NCI-H1694 (cell line): ENCODE measurements around the gene SPTSSA.
"Not testable (repeated sequence)": the region's sequence is repeated elsewhere in the genome, so short reads cannot be mapped to it uniquely, and the experiment has no call there.

Experiments used
- DNase-seq: peaks from one replicate; lab custom pipeline; 2025; lab: John Stamatoyannopoulos, UW

Gene SPTSSA

GRCh38 chr14:34426313-34427295 is 35.4 kb downstream of the SPTSSA start:
- no peak for DNase-seq

- no peak for DNase-seq
These were observed 36.8 kb downstream of the SPTSSA start for GRCh38 chr14:34425095-34425851.

- DNase-seq, result no peak
These were observed 37.6 kb downstream of the SPTSSA start for GRCh38 chr14:34424488-34424887.

DNA sequence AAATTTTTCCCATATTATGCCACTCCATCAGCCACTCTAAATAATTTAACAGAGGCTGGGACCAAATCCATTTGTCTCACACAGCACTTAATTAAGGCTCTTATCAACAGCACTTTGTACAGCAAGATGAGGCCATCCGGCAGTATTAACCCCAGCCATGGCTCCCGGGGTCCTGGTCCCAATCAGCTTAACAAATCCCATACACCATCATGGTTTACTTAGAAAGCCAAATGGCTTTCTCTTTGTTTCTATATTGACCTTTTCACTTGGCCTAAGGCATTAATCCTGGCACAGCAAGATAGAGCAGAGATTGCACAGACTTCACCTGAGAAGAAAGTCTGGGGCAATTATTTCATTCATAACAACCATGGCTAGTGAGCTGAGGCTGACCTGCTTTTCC is 38.6 kb downstream of the SPTSSA start:
- no peak for DNase-seq

DNA sequence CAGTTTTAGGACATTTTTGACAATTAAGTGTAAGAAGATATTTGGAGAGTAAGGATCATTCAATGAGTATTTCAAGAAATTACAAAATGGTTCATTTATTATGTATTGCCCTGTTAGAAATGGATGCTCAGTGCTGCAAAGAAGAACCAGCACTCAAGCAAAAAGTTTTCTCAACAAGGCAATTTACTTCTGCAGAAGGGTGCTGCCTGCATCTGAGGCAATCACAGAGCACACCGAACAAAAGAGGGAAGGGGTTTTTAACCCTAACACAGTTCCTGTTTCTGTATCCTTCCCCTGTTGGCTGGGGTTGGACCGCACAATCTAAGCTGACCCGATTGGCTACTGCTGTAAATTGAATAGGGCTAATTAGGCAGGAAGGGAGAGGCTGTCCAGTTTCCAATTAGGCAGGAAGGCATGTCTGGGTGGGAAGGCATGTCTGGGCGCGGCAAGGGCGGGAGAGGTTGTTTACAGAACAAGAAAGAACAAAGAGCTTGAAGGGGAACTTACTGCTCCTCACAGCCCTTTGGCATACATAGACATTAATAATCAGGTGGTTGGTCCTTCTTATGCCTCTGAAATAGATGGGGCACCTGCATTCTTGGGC is 41.4 kb downstream of the SPTSSA start:
- DNase-seq, result no peak

GRCh38 chr14:34409721-34410120 is 52.3 kb downstream of the SPTSSA start:
- DNase-seq, result no peak

- no peak for DNase-seq
These were observed 54.1 kb downstream of the SPTSSA start for GRCh38 chr14:34407951-34408350.

GRCh38 chr14:34404416-34404815 is 57.6 kb downstream of the SPTSSA start:
- DNase-seq, result no peak

DNA sequence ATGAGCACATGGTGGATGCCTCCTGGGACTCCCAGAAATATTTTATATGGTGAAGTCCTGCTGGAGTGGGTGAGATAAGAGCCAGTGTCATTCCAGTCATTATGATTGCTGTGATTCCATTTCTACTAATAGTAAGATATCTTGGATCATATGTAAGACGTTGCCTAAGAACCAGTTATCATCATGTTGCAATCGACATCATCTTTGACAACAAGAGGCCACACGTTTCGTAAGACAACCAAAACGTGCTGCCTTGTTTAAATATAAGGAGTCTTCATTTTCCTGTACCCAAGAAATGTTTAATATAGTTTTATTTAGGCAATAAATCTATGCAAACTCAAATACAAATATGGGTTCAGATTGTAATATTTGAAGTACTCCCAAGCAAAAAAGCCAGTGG is 58.4 kb downstream of the SPTSSA start:
- no peak for DNase-seq

DNA sequence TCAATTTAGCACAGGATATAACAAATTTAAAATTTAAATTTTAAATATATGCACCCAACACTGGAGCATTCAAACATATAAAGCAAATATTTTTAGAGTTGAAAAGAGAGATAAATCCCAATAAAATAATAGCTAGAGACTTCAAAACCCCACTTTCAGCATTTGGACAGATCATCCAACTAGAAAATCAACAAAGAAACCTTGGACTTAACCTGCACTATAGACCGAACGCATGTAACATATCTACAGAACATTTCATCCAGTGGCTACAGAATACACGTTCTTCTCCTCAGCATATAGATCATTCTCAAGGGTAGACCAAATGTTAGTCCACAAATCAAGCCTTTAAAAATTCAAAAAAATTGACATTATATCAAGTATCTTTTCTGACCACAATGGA is 64.0 kb downstream of the SPTSSA start:
- no peak for DNase-seq

- no peak for DNase-seq
These were observed 74.0 kb downstream of the SPTSSA start for GRCh38 chr14:34387974-34388516.

DNA sequence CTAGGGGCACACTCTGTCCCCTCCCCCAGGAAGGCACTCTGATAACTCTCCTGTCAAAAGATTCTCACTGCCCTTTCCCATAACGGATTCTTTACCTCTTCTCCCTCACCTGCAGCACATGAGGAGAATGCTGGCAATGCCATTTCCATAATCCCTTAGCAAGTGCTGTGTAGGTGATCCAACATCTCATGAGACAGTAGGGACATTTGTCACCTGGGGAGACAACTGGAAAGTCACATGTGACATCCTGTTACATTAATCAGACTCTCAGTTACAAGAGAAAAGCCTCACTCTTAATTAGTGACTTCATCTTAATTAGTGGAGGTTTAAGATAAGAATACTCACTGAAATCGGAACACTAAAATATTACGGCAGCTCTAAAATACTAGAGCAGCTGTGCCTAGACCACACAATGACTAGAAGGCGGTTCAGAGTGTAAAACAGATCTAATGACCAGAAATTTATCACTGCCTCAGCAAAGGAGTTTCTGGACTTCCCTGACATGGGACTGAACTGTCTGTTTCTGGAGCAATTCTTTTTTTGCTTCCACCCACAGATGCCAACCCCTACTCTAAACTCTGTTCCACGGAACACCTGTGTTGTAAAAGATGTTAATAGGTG is 75.1 kb downstream of the SPTSSA start:
- DNase-seq, result no peak

GRCh38 chr14:34385881-34386280 is 76.2 kb downstream of the SPTSSA start:
- DNase-seq, result not testable (repeated sequence)

- no peak for DNase-seq
These were observed 78.2 kb downstream of the SPTSSA start for GRCh38 chr14:34383839-34384238.
